Measurements from ENCODE around the gene FNBP1. TPM values are rescaled to one million over a fixed set of nuclear protein-coding genes. Genes with fewer than 3 reads are reported as not detected.

The FNBP1 gene
- total and polyA plus RNA-seq, 10 of the 15 experiments (the other 5 are each of a cell fraction or from before 2014, with no cell fraction given): 64.5 to 353 (median 179) TPM

DNA sequence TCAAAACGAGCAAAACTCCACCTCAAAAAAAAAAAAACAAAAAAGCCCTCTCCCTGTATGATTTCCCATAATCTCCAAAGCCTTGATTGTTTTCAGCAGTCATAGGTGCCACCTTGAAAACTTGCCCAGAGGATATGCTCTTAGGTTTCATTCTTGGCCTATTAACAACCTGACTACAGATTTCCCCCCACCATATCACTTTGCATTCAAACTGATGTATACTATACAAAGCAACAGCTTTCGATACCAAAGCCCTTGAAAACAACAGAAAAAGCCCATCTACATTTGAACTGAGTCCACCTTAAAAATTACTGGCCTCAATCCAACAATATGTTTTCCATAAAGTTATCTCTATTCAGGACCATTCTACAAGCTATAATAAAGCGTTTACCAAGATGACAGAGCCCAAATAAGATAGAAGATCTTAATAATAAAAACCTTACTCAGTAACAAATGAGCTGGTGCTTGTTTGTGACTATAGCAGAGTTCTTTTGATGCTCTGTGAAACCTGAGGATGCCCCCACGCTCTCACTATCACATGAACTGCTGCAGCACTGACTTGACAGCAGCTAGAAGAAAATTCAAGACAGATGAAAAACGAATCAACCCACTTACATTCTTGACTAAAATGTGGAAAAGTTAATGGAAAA lies 44.4 kb downstream of the FNBP1 start:
- Histone ChIP-seq H3K27ac (ENCODE audit: control insufficient read depth, insufficient read depth) (peak overlapping the region; percentile 54), H3K9me3 (replicated peaks; ENCODE audit: control insufficient read depth, insufficient read depth, low read length) (no peaks in the 10 kb centered on the region), H3K9ac (ENCODE audit: control insufficient read depth, insufficient read depth, low read length) (peak overlapping the region; percentile 18; the same call in 1 of the 2 replicates), H3K36me3 (ENCODE audit: control insufficient read depth in 2 of 2, insufficient read depth in 2 of 2, low read length in 1 of 2) (peaks cover 6 to 33% of the 10 kb centered on the region in 2 experiments), H3K79me2 (ENCODE audit: control insufficient read depth, insufficient read depth, low read length) (peaks cover 100% of the 10 kb centered on the region), H3K27me3 (replicated peaks in 1 of 2; ENCODE audit: control insufficient read depth in 2 of 2, insufficient read depth in 2 of 2, low read length in 1 of 2) (no peaks in the 10 kb centered on the region), H3K4me1 (ENCODE audit: control insufficient read depth, insufficient read depth, low read length) (peaks cover 64% of the 10 kb centered on the region), H3K4me2 (ENCODE audit: control insufficient read depth, insufficient read depth) (peak overlapping the region; percentile 57), H3K4me3 (no peak overlapping the region; the same call in 1 of the 2 replicates), H2AFZ (ENCODE audit: control insufficient read depth, low read depth, low read length) (no peak overlapping the region), H4K20me1 (ENCODE audit: control insufficient read depth, insufficient read depth) (peaks cover 2% of the 10 kb centered on the region; the same call in 1 of the 2 replicates)
- no TSS peak for BruUV-seq (replicated peaks)
- in situ Hi-C loops (cut with MboI) (no loop called here), intact Hi-C loops (cut with micrococcal nuclease; ENCODE audit: unreplicated experiment) (no loop called here)
- FAIRE-seq (no peak), ATAC-seq (peak; percentile 15; the same call in 1 of the 3 replicates), DNase-seq (ENCODE audit: low read depth, low spot score) (no peak)
- CTCF ChIA-PET: interaction anchor here (1.2 to 1.5 kb wide), 4 partner anchors 19 to 111 kb away, joined by 3 to 4 read pairs (median 3); no protein-coding TSS in a partner anchor
- SMC1A ChIA-PET (ENCODE audit: uncharacterized antibody, unreplicated experiment): interaction anchor here (0.7 to 23.6 kb wide), 5 partner anchors 10 to 129 kb away, joined by 3 to 763 read pairs (median 13); no protein-coding TSS in a partner anchor
- POLR2A ChIA-PET: interaction anchor here (0.5 to 14.1 kb wide), 8 partner anchors 10 to 87 kb away, joined by 3 to 270 read pairs (median 6); no protein-coding TSS in a partner anchor
- RAD21 ChIA-PET (ENCODE audit: unreplicated experiment): interaction anchor here (1.0 to 17.1 kb wide), 6 partner anchors 11 to 113 kb away, joined by 3 to 418 read pairs (median 6); partner anchors contain the start of gene FNBP1
- WGBS (ENCODE audit: insufficient coverage, insufficient replicate concordance, low lambda C conversion rate, missing lambda C conversion rate): 15% methylated on average over 5 of the region's 5 CpGs
- TF ChIP-seq CEBPB (IDR thresholded peaks at IDR 0.05; ENCODE audit: borderline replicate concordance in 1 of 2, low read depth in 2 of 2, low read length in 2 of 2) (no peak), SIN3A (IDR thresholded peaks at IDR 0.05; ENCODE audit: low read depth, low read length) (no peak), BMI1 (IDR thresholded peaks at IDR 0.05; ENCODE audit: borderline replicate concordance) (no peak), YBX1 (IDR thresholded peaks at IDR 0.05) (no peak), ASH2L (IDR thresholded peaks at IDR 0.05; ENCODE audit: borderline replicate concordance, low read depth) (no peak), SMAD5 (IDR thresholded peaks at IDR 0.05; ENCODE audit: low read depth) (0 out of 2 replicates have a peak, but pooled peaks have one; percentile 13), SMC3 (IDR thresholded peaks at IDR 0.05; ENCODE audit: borderline replicate concordance, low read length) (no peak), RAD51 (IDR thresholded peaks at IDR 0.05) (no peak), PAX5 (IDR thresholded peaks at IDR 0.05; ENCODE audit: borderline replicate concordance, low read depth, low read length) (no peak), POLR2AphosphoS5 (IDR thresholded peaks at IDR 0.05; ENCODE audit: low read length) (0 out of 2 replicates have a peak, but pooled peaks have one; percentile 11), NFYB (IDR thresholded peaks at IDR 0.05; ENCODE audit: insufficient read depth, low read depth, low read length) (no peak), TCF7 (IDR thresholded peaks at IDR 0.05; ENCODE audit: borderline replicate concordance) (0 out of 2 replicates have a peak, but pooled peaks have one; percentile 10), SRF (IDR thresholded peaks at IDR 0.05; ENCODE audit: low read depth in 2 of 2, low read length in 2 of 2) (no peak), RUNX3 (IDR thresholded peaks at IDR 0.05; ENCODE audit: low read length) (no peak), ETV6 (conservative IDR thresholded peaks at IDR 0.05 in 1 of 2, IDR thresholded peaks at IDR 0.05 in 1 of 2; ENCODE audit: borderline replicate concordance in 1 of 2, low read depth in 1 of 2) (no peak)
- TF ChIP-seq, protein P1, sequence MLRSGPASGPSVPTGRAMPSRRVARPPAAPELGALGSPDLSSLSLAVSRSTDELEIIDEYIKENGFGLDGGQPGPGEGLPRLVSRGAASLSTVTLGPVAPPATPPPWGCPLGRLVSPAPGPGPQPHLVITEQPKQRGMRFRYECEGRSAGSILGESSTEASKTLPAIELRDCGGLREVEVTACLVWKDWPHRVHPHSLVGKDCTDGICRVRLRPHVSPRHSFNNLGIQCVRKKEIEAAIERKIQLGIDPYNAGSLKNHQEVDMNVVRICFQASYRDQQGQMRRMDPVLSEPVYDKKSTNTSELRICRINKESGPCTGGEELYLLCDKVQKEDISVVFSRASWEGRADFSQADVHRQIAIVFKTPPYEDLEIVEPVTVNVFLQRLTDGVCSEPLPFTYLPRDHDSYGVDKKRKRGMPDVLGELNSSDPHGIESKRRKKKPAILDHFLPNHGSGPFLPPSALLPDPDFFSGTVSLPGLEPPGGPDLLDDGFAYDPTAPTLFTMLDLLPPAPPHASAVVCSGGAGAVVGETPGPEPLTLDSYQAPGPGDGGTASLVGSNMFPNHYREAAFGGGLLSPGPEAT (IDR thresholded peaks at IDR 0.05; ENCODE audit: low read depth): no peak
- TF ChIP-seq, protein P2, sequence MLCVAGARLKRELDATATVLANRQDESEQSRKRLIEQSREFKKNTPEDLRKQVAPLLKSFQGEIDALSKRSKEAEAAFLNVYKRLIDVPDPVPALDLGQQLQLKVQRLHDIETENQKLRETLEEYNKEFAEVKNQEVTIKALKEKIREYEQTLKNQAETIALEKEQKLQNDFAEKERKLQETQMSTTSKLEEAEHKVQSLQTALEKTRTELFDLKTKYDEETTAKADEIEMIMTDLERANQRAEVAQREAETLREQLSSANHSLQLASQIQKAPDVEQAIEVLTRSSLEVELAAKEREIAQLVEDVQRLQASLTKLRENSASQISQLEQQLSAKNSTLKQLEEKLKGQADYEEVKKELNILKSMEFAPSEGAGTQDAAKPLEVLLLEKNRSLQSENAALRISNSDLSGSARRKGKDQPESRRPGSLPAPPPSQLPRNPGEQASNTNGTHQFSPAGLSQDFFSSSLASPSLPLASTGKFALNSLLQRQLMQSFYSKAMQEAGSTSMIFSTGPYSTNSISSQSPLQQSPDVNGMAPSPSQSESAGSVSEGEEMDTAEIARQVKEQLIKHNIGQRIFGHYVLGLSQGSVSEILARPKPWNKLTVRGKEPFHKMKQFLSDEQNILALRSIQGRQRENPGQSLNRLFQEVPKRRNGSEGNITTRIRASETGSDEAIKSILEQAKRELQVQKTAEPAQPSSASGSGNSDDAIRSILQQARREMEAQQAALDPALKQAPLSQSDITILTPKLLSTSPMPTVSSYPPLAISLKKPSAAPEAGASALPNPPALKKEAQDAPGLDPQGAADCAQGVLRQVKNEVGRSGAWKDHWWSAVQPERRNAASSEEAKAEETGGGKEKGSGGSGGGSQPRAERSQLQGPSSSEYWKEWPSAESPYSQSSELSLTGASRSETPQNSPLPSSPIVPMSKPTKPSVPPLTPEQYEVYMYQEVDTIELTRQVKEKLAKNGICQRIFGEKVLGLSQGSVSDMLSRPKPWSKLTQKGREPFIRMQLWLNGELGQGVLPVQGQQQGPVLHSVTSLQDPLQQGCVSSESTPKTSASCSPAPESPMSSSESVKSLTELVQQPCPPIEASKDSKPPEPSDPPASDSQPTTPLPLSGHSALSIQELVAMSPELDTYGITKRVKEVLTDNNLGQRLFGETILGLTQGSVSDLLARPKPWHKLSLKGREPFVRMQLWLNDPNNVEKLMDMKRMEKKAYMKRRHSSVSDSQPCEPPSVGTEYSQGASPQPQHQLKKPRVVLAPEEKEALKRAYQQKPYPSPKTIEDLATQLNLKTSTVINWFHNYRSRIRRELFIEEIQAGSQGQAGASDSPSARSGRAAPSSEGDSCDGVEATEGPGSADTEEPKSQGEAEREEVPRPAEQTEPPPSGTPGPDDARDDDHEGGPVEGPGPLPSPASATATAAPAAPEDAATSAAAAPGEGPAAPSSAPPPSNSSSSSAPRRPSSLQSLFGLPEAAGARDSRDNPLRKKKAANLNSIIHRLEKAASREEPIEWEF (IDR thresholded peaks at IDR 0.05; ENCODE audit: insufficient replicate concordance, low read depth, low read length): no peak
